Liver (tissue), 9 donors: Measurements from ENCODE around the gene DUOXA2. TPM values are rescaled to one million over a fixed set of nuclear protein-coding genes. Genes with fewer than 3 reads are reported as not detected.

Source experiments
- DNase-seq: peaks from one replicate; pipeline ENCODE4 v3.0.0-alpha.2; 2017; ENCODE audit warnings: low spot score
- H3K27ac ChIP-seq, 2 donors: one replicate each; pipeline ENCODE4 v1.7.0; 2013; ENCODE audit warnings: inconsistent platforms in 2 of 2, low read length in 2 of 2, control low read depth in 1 of 2, low read depth in 1 of 2, mild to moderate bottlenecking in 1 of 2
- H3K27me3 ChIP-seq, 4 donors: one replicate each; pipeline versions ENCODE4 v1.6.1 to v1.7.0; 2013; ENCODE audit warnings: low read length in 3 of 4, inconsistent platforms in 1 of 4, mild to moderate bottlenecking in 1 of 4, moderate library complexity in 1 of 4; ENCODE audit not compliant: control insufficient read depth in 4 of 4, insufficient read depth in 4 of 4
- H3K36me3 ChIP-seq, 4 donors: one replicate each; pipeline versions ENCODE4 v1.6.1 to v1.7.0; 2013; ENCODE audit warnings: low read length in 3 of 4, mild to moderate bottlenecking in 3 of 4, low read depth in 1 of 4, moderate library complexity in 1 of 4; ENCODE audit not compliant: control insufficient read depth in 4 of 4, insufficient read depth in 3 of 4
- H3K4me1 ChIP-seq, 4 donors: one replicate each; pipeline versions ENCODE4 v1.6.1 to v1.7.0; 2013; ENCODE audit warnings: low read length in 3 of 4, mild to moderate bottlenecking in 3 of 4, moderate library complexity in 1 of 4; ENCODE audit not compliant: control insufficient read depth in 4 of 4, insufficient read depth in 4 of 4
- H3K4me3 ChIP-seq, 3 donors: one replicate each; pipeline versions ENCODE4 v1.6.1 to v1.7.0; 2013; ENCODE audit warnings: low read length in 3 of 3, control low read depth in 1 of 3, low read depth in 1 of 3, mild to moderate bottlenecking in 1 of 3
- H3K9ac ChIP-seq, 2 donors: one replicate each; pipeline ENCODE4 v1.7.0; 2013; ENCODE audit warnings: low read length in 2 of 2, mild to moderate bottlenecking in 2 of 2, moderate library complexity in 2 of 2, control low read depth in 1 of 2, low read depth in 1 of 2
- H3K9me3 ChIP-seq, 4 donors: one replicate each; pipeline versions ENCODE4 v1.6.1 to v1.7.0; 2013; ENCODE audit warnings: low read length in 3 of 4; ENCODE audit not compliant: control insufficient read depth in 4 of 4
- ATF3 ChIP-seq: IDR thresholded peaks from 2 replicates; pipeline ENCODE4 v1.6.1; 2016; ENCODE audit warnings: antibody characterized with exemption
- CTCF ChIP-seq: fragments of 150-350 bp; IDR thresholded peaks from 2 replicates; pipeline ENCODE4 v1.5.1; 2017; ENCODE audit warnings: improper control_type of control experiment, low read depth, low read length; ENCODE audit not compliant: missing input control
- EGR1 ChIP-seq, 2 donors: IDR thresholded peaks; 2 replicates each; pipeline ENCODE4 v1.6.1; 2016 to 2018; ENCODE audit warnings: antibody characterized with exemption in 2 of 2, low read depth in 2 of 2
- FOXA2 ChIP-seq: IDR thresholded peaks from 2 replicates; pipeline ENCODE4 v1.6.1; 2016; ENCODE audit warnings: antibody characterized with exemption
- GABPA ChIP-seq, 2 donors: IDR thresholded peaks in 1 of 2; conservative IDR thresholded peaks in 1 of 2; 2 replicates each; pipeline ENCODE4 v1.6.1; 2016; ENCODE audit warnings: antibody characterized with exemption in 2 of 2, mild to moderate bottlenecking in 1 of 2, moderate library complexity in 1 of 2
- HNF4A ChIP-seq, 2 donors: conservative IDR thresholded peaks; 2 replicates each; pipeline ENCODE4 v1.6.1; 2016; ENCODE audit warnings: antibody characterized with exemption in 2 of 2, mild to moderate bottlenecking in 2 of 2
- HNF4G ChIP-seq: IDR thresholded peaks from 2 replicates; pipeline ENCODE4 v1.6.1; 2016; ENCODE audit warnings: antibody characterized with exemption
- JUND ChIP-seq, 2 donors: IDR thresholded peaks; 2 replicates each; pipeline ENCODE4 v1.6.1; 2016; ENCODE audit warnings: antibody characterized with exemption in 2 of 2
- NR2F2 ChIP-seq: IDR thresholded peaks from 2 replicates; pipeline ENCODE4 v1.6.1; 2016; ENCODE audit warnings: antibody characterized with exemption
- RAD21 ChIP-seq, 2 donors: IDR thresholded peaks; 2 replicates each; pipeline ENCODE4 v1.6.1; 2016; ENCODE audit warnings: antibody characterized with exemption in 2 of 2, mild to moderate bottlenecking in 2 of 2
- REST ChIP-seq: IDR thresholded peaks from 2 replicates; pipeline ENCODE4 v1.6.1; 2016; ENCODE audit warnings: antibody characterized with exemption, mild to moderate bottlenecking
- RXRA ChIP-seq, 2 donors: IDR thresholded peaks; 2 replicates each; pipeline ENCODE4 v1.6.1; 2017 to 2018; ENCODE audit warnings: antibody characterized with exemption in 2 of 2, mild to moderate bottlenecking in 1 of 2
- SP1 ChIP-seq: IDR thresholded peaks from 2 replicates; pipeline ENCODE4 v1.6.1; 2018; ENCODE audit warnings: antibody characterized with exemption, mild to moderate bottlenecking
- TAF1 ChIP-seq: conservative IDR thresholded peaks from 2 replicates; pipeline ENCODE4 v1.6.1; 2016; ENCODE audit warnings: antibody characterized with exemption, mild to moderate bottlenecking
- YY1 ChIP-seq: IDR thresholded peaks from 2 replicates; pipeline ENCODE4 v1.6.1; 2016; ENCODE audit warnings: antibody characterized with exemption, mild to moderate bottlenecking
- ZBTB33 ChIP-seq: IDR thresholded peaks from 2 replicates; pipeline ENCODE4 v1.6.1; 2016; ENCODE audit warnings: antibody characterized with exemption
- WGBS: extraction: QIAGEN DNeasy Blood & Tissue Kit; methylation state at CpG from one replicate; pipeline ENCODE4 v1.1.7; 2013; 5-methylcytosine and 5-hydroxymethylcytosine counted together
- polyA plus RNA-seq, 2 donors: library from polyadenylated mRNA; stranded (reverse) in 1 of 2; unstranded in 1 of 2; fragments of 200-250 nt in 1 of 2; fragments of >200 nt in 1 of 2; fragmentation: Nextera tagmentation in 1 of 2; extraction: Ambion mirVana in 1 of 2; gene quantifications; one replicate each; pipeline versions ENCODE4 v1.2.1 to v1.2.3, GENCODE V29; 2013 to 2015
- total RNA-seq, 2 donors: library from RNA; depleted of rRNA; stranded (reverse); fragments of >200 nt; gene quantifications; one replicate each; pipeline ENCODE4 v1.2.3, GENCODE V29; 2014
- donor health status: healthy.
- donor health status: healthy.
- donor health status: healthy.
- donor health status: healthy.
- donor health status: healthy.

The DUOXA2 gene
- total and polyA plus RNA-seq, 4 donors: 0.07 TPM; not detected in 3

GRCh38 chr15:45084163-45084562 is 30.0 kb upstream of the DUOXA2 start:
- no peak overlapping the region for H3K4me3 ChIP-seq
- 67% methylated on average over 3 of the region's 3 CpGs for WGBS
- TF ChIP-seq RAD21 (IDR thresholded peaks at IDR 0.05) (no peak), HNF4G (no peak), ZBTB33 (peak; percentile 23), JUND (IDR thresholded peaks at IDR 0.05) (no peak), NR2F2 (no peak), ATF3 (no peak), REST (no peak), FOXA2 (no peak)
- no peak overlapping the region for H3K9ac ChIP-seq
- no peaks in the 10 kb centered on the region for H3K27me3 ChIP-seq
- no peaks in the 10 kb centered on the region for H3K4me1 ChIP-seq
- H3K9me3 ChIP-seq: no peaks in the 10 kb centered on the region
- H3K27ac ChIP-seq: no peak overlapping the region
- DNase-seq: no peak
- no peaks in the 10 kb centered on the region for H3K36me3 ChIP-seq

GRCh38 chr15:45087513-45087912 is 26.6 kb upstream of the DUOXA2 start:
- Histone ChIP-seq H3K9me3 (no peaks in the 10 kb centered on the region), H3K36me3 (no peaks in the 10 kb centered on the region), H3K27me3 (no peaks in the 10 kb centered on the region), H3K4me1 (no peaks in the 10 kb centered on the region), H3K9ac (no peak overlapping the region), H3K4me3 (no peak overlapping the region), H3K27ac (no peak overlapping the region)
- no peak for DNase-seq
- no peak for TF ChIP-seq EGR1 (IDR thresholded peaks at IDR 0.05; ENCODE audit: low read depth in 2 of 2)
- TF ChIP-seq TAF1: no peak
- TF ChIP-seq SP1: no peak
- TF ChIP-seq HNF4A (conservative IDR thresholded peaks at IDR 0.05): no peak
- TF ChIP-seq RAD21 (IDR thresholded peaks at IDR 0.05): no peak
- no peak for TF ChIP-seq ATF3
- no peak for TF ChIP-seq ZBTB33
- no peak for TF ChIP-seq YY1
- TF ChIP-seq NR2F2: no peak
- TF ChIP-seq FOXA2: no peak
- no peak for TF ChIP-seq GABPA (IDR thresholded peaks at IDR 0.05 in 1 of 2, conservative IDR thresholded peaks at IDR 0.05 in 1 of 2)
- no peak for TF ChIP-seq HNF4G
- no peak for TF ChIP-seq RXRA (IDR thresholded peaks at IDR 0.05)
- TF ChIP-seq CTCF: no peak
- no peak for TF ChIP-seq JUND (IDR thresholded peaks at IDR 0.05)
- no peak for TF ChIP-seq REST
- 75% methylated on average over 1 of the region's 1 CpG for WGBS
